ENCODE measurements around the gene KCNQ5.

The KCNQ5 gene

DNA sequence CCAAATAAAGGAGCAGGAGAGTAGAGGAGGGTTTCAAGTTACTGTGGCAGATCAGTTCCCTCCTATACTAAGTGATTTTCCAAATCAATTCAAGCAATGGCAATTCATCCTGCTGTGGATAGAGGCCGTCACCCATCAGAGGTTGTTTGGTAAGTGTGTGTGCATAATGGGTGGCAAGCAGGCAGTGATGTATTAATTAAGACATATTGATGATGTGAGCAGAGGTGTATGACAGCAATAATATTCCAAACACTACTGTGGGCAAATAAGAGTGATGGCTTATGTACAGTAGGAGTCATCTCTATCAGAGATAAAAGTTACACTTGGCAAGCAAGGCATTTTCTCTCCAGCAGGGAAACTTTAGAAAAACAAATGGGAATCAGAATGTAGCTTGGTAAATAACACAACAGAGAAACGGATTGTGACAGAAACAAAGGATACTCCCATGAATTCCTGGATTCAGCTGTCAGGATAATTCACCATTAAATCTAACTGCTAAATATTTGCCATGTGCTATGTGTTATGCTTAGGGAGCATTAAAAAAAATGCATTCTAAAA, 407.1 kb downstream of the KCNQ5 start:
- no peak for DNase-seq

DNA sequence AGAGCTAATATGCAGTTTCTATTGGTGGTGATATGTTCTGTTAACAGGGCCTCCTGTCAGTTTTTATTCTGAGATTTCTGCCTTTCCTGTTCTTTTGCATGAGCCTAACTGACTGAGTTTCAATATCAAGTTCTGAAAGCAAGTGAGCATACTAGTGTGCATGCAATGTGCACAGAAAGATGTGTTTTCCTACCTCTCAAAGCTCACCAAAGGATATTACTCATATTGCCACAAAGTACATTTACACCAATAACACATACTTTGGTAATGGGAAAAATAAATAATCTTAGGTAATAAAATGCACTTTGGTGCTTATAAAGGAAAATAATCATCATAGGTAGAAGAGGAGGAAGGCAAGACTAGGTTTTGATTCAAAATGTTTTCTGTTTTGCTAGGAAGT, 408.4 kb downstream of the KCNQ5 start:
- no peak for DNase-seq

DNA sequence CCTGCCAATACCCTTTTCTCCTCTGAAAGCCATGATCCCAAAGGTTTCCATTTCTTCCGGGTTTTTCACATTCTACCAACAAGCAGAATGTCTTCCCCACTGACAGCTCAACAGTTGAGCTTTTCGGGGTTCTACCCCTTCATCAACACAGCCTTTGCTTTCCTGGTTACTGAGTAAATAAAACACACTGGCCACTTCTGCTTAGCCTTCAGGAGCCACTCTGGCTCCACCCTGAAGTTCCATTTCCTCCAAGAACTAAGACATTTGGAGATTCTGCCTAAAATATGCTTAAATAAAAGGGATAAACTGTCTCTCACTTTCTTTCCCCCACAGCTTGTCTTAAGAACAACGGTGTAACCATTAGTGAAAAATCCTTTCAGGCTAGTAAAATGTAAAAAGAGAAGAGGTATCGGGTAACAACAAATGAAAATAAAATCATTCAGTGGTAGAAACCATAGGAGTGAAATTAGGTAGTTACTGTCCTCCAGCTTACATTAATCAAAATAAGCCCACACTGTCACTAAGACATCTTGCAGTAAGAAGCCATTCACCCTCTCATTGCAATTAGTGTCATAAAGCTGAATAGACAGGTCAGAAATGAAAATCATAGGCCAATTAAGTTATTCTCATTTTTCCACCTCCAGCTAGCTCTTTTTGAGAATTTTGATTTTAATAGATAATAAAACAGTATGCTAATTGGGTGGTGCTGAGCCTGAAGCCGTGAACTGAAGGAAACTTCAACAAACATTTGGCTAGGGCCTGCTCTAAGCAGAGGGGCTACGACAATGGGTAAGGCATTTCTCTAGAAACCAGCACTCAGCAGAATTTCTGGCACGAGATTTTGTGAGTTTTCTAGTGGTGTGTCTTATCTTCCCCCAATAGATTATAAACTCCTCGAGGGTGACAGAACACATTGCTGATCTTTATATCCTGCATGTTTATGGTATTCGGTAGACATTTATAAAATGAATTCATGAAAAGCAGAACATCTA, 409.2 kb downstream of the KCNQ5 start:
- no peak for DNase-seq

DNA sequence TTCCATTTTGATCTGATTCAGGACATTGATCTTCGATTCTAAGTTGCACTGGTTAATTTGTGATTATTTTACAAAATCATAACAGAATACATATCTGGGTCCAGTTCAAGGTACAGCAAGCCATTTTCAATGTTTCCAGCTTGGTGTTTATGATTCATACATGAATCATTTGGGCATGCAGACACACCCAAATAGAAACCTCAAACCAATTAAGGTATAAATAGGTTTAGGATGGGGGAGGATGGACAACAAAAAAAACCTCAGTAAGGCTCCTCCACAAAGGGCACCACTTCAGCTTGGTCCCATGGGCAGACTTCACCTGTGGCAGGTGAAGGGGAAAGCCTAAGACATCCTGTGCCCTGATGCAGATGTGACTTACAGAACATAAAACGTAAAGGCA, 410.7 kb downstream of the KCNQ5 start:
- no peak for DNase-seq

DNA sequence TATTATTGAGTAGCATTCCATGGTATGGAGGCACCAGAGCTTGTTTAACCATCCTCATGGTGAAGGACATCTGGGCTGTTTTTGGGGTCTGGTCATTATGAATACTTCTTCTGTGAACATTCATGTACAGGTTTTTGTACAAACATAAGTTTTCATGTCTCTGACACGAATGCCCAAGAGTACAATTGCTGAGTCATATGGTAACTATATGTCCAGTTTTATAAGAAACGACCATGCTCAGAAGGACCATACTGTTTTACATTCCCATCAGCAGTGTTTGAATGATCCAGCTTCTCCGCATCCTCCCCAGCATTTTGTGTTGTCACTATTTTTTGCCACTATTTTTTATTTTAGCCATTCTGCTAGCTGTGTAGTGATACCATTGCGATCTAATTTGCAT, 414.8 kb downstream of the KCNQ5 start:
- DNase-seq: no peak

DNA sequence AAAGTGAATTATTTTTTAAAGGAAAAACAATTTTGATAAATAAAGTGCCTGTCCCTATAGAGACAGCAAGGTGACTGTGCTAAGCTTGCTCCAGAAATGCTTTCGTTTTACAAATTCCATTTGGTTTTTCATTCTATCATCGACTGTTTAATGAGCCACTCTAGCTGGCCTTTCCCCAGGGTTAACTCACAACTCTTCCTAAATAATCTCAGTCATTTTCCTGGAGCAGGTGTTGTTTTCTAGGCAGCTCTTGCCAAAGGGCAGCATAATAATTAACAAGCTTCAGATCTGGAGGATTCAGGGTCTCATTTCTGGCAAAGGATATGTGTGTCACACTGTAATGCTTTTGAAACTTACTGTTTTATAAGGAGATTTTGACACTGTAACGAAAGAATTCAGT, 419.2 kb downstream of the KCNQ5 start:
- DNase-seq: no peak

DNA sequence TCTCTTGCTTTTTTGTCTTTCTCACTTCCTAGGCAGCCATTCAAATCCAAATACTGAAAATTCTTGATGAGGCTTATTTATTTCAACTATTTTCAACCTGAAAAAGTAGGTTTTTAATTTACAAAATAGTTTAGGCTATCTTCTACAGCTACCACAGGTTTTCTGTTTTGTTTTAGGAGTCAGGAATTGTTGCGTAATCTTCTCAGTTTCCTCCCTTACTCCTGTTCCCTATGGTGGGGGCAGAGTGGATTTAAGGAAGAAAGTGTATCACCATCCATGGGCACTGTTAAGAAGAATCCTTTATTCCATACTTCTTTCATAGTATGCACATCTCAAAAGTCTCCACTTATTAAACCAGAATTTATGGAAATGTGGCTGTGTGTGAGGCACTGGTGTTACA, 421.0 kb downstream of the KCNQ5 start:
- no peak for DNase-seq

DNA sequence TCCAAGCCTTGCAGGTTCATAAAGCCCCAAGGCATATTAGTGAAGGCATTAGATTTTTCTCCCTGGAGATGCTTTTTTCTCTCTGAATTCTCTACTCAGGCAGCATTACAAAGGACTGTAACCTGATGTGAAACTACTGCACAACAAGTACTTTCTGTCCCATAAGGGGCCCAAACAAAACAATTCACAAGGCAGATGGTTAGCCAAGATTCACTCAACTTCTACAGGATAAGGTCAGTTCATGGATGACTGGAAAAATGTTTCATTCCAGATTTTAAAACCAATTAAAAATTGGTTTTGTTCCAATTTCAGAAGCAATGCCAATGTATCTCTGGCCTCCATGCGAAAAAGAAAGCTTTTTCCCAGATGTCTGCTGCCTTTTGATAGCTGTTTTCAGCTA, 421.6 kb downstream of the KCNQ5 start:
- DNase-seq: no peak

DNA sequence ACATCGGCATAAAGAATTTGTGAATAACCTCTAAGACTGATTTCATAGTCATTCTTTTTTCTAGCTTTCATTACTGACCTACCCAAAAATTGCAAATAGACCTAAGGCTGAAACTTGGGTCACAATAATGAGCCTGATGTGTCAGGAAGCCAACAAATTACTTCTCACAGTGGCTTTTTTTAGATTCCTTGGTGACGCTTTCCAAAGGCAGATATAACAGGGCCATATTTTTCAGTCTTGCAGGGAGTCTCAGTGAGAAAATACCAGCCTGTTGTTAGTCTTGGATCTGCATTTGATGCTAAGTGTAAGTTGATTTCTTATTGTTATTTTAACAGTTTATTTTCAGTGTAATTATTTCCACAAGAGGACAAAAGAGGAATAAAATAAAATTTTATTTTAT, 423.7 kb downstream of the KCNQ5 start:
- DNase-seq: no peak

DNA sequence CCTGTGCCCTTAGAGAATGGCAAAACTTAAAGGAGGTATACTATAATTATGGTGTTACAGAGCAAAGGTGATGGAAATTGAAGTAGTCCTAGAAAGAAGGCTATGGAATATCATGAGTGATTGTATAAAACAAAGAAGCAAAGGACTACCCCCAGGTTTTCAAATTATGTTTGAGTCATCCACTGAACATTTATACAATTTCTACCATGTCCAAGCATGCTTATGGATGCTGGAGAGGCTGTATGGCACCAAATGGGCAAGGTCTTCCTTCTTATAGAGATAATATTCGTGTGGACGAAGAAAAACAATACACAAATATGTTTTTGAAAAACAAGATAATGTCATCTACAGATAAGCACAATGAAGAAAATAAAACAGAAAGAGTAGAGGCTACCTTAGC, 425.9 kb downstream of the KCNQ5 start:
- DNase-seq: no peak

DNA sequence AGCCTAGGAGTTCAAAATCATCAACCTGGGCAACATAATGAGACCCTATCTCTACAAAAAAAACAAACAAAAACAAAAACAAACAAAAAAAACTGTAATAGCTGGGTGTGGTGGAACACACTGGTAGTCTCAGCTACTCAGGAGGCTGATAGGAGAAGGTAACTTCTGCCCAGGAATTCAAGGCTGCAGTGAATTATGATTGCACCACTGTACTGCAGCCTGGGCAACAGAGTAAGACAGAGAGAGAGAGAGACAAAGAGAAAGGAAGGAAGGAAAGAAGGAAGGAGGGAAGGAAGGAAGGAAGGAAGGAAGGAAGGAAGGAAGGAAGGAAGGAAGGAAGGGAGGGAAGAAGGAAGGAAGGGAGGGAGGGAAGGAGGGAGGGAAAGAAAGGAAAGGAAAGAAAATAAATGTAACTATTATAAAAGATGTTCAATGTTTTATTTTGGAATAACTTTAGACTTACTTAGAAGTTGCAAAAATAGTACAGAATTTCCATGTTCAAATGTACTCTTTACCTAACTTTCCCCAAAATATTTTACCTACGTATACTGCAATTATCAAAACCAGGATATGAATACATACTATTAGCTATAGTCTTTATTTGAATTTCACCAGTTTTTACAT, 428.2 kb downstream of the KCNQ5 start:
- DNase-seq: no peak

DNA sequence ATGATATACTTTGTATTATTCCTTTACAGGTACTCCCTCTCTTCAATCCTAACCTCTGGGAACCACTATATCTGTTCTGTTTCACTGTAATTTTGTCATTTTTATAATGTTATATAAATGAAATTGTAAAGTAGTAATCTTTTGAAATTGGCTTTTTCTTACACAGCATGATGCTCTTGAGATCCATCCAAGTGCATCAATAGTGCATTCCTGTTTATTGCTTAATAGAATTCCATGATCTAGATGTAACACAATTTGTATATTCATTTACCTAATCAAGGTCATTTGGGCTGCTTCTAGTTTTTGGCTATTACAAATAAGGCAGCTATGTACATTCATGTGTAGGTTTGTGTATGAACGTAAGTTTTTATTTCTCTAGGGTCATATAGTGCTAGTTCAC, 428.8 kb downstream of the KCNQ5 start:
- DNase-seq: no peak

DNA sequence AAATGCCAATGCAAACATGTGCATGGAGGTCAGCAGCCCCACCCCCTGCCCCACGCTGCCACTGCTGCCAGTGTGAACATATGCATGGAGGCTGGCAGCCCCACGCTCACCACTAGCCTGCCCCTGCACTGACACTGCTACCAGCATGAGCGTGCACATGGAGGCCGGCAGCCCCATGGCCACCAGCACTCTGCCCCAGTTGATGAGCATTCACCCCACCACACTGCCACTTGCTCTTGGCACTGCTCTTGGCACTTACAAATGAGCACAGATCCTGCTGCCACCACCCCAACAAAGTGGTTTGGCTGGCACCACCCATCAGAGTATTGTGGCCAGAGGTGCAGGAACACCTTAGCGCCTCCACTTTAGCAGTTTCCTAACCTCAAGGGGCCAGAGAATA, 429.3 kb downstream of the KCNQ5 start:
- DNase-seq: no peak

DNA sequence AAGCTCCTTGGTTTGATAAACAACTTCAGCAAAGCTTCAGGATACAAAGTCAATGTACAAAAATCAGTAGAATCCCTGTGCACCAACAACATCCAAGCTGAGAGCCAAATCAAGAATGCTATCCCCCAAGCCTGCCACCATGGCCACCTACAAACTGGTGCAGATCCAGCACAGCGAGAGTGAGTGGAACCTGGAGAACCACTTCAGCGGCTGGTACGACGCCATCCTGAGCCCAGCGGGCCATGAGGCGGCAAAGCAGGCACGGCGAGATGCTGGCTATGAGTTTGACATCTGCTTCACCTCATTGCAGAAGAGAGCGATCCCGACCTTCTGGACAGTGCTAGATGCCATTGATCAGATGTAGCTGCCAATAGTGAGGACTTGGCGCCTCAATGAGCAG, 433.1 kb downstream of the KCNQ5 start:
- DNase-seq: no peak

DNA sequence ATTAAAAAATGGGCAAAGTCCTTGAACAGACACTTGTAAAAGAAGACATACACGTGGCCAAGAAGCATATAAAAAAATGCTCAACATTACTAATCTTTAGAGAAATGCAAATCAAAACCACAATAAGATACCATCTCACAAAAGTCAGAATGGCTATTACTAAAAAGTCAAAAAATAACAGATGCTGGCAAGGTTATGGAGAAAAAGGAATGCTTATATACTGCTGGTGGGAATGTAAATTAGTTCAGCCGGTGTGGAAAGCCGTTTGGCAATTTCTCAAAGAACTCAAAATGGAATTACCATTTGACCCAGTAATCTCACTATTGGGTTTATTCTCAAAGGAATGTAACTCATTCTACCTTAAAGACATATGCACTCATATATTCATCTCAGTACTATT, 436.9 kb downstream of the KCNQ5 start:
- DNase-seq: no peak

DNA sequence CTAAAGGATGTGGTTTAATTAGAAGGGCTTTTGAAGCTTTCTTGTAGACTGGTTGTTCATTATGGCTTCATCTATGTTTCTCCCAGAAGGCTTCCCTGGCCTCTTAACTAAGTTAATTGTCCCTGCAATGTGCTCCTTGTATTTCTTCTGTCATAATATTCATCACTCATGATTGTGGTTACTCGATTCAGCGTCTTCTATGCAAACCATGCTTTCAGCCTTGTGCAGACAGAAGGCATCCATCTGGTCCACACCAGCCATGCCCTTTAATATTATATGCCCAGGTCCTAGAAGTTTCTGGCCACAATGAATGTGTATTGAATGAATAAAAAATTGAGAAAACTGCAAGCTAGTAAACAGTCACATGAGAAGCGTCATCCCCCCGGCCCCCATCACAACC, 440.3 kb downstream of the KCNQ5 start:
- no peak for DNase-seq

DNA sequence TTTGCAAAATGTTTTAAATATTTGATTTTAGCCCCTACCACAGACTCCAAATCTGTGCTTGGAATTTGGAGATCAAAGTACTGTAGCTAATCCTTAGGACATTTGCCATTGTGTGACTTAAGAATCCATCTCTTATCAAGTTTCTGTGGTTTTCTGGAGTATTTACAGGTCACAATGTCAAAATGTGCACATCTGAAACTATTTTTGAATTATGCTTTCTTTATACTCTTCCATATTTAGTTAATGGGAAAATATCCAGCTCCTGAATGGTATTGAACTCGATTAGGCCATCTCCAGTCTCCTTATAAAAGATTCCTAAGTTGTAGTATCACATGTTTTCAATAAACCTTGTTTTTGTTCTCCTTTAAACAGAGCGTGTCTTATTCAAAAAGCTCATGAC, 441.0 kb downstream of the KCNQ5 start:
- DNase-seq: no peak

DNA sequence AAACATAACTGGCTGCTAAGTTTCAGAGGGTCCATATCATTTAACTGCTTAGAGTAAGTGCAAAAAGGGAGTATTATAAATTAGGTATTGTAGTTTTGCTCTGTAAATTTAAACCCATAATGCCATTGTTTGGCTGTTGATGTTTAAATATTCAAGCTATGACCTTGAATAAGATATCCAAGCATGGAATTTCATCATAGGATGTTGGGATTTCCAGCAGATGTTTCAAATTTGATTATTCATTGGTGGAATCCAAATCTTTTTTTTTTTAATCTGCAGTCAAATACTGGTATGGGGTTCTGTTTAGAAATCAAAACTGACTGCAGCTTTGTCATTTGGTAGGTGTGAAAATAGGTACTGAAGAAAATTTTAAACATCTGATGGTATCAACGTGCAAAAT, 442.4 kb downstream of the KCNQ5 start:
- DNase-seq: no peak

DNA sequence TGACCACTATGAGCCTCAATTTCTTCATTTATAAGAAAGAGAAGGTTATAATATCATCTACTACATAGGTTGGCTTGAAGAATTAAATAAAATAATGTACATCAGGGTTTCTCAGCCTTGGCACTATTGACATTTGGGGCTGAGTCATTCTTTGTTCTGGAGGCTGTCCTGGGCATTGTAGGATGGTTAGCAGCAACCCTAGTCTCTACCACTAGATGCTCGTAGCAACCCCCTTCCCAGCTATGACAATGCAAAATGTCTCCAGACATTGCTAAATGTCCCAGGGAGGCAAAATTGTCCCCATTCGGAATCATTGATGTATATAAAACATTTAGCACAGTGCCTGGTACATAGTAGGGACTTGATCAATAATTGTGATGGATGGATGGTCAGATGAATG, 451.4 kb downstream of the KCNQ5 start:
- DNase-seq: no peak

DNA sequence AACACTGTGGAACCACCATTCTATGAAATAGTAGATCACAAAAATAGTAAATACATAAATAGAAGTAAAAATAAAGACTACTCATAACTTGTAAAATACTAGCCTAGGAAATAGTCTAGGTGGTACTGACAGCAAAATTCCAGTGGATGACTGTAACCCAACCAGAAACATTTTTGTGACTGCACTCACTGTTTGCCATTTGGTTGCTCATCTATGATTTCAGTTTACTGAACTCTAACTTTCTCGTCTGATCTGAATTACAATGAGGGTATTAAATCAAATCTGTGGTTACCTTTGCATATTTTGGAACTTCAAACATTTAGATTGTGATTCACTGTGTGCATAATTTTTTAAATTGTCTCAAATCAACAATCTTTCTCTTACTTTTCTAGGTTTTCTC, 452.3 kb downstream of the KCNQ5 start:
- DNase-seq: no peak

DNA sequence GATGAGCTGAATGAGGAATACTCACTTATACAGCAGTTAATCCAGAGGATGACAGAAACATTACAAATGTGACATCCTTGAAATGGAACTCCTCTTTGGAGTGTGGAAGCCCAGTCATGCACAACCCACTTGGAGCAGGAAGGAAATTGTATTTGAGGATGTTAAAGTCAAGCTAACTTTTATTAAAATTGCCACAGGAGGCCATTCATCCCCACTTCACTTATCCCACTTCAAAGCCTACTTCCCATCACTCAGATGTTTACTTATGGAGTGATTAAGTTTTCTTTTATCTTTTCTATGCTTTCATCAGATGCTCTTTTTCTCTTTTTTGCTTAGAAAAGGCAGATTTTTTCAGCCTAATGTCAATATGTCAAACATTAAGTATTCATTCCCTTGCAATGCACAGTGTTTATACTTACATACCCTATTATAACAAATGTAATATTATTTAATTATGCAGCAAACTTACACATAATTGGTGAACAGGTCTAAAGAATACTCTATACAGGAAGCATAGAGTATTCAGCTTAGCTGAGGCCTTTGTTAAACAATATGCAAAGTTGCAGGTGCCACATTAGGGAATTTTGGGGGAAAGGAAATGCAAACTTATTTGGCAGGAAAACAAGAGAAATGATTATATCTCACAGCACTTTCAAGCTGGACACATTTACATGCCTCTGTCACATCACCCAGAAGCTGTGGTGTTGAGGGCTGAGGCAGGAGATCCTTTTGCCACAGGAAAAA, 454.5 kb downstream of the KCNQ5 start:
- no peak for DNase-seq

DNA sequence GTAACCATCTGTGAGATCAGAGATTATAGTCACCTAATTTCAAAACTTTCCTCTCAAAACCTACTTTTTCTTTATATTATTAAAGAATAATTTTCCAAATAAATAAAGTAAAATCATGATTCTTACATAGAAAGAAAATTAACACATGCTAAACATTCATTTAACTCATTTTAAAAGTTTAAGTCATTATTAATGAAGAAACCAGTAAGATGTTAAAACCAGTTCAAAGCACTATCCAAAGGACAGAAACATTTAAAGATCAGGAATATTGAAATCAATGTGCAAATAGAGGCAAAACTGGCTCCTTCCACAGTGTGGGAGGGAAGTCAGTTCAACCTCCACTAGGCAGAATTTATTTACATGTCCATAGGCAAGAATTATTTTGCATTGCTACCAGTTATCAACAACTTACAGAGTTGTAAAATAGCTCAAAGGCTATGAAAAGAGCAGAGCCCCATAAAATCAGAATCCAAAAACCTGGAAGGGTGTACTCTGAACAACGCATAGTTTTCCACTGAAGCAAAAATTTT, 456.5 kb downstream of the KCNQ5 start:
- DNase-seq: no peak

DNA sequence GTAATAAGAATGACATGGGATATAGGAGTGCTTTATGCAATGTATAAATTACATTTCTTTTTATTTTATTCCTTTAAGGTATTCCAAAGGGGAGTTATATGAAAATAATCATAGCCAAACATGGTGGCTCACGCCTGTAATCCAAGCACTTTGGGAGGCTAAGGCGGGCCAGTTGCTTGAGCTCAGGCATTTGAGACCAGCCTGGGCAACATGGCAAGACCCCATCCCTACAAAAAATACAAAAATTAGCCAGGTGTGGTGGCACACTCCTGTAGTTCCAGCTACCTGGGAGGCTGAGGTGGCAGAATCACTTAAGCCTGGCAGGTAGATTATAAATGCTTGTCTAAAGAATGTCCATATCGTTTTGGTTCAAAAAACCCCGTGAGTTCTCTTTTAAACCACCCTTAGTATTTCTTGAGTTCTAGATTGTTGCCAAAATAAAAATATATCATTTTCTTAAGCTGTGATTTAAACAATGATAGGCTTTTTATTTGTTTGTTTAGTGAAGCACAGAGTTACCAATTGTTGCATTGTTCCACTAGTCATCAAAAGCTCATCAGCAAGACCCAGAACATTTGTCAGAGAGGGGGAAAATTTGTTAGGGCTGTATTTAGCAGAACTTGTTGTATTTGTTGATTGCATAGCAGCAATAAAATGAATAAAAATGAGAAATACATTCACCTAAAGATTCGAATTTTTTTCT, 457.2 kb downstream of the KCNQ5 start:
- DNase-seq: no peak

All from COR-L47 (cell line).